Osteoblast (primary cell): ENCODE measurements around the gene MDM4. TPM values are rescaled to one million over a fixed set of nuclear protein-coding genes. Genes with fewer than 3 reads are reported as not detected.

ENCODE experiments used
- DNase-seq: peaks from one replicate; pipeline ENCODE4 v3.0.0; 2011; ENCODE audit warnings: low spot score, mixed read lengths; ENCODE audit not compliant: insufficient read length; ENCODE audit errors: missing footprints
- H2AFZ ChIP-seq: 2 replicates; pipeline ENCODE4 v1.6.0; 2011; ENCODE audit warnings: mild to moderate bottlenecking, low read length
- H3K27ac ChIP-seq: 2 replicates; pipeline ENCODE4 v1.5.1; 2011; ENCODE audit warnings: mild to moderate bottlenecking, low read depth, low read length, moderate library complexity
- H3K27me3 ChIP-seq: 2 replicates; pipeline ENCODE4 v1.6.0; 2012; ENCODE audit warnings: mild to moderate bottlenecking, control low read depth, inconsistent platforms, low read length, moderate library complexity; ENCODE audit not compliant: insufficient read depth
- H3K36me3 ChIP-seq: 2 replicates; pipeline ENCODE4 v1.5.1; 2011; ENCODE audit warnings: mild to moderate bottlenecking, low read length, control low read depth, moderate library complexity; ENCODE audit not compliant: insufficient read depth
- H3K4me1 ChIP-seq: 2 replicates; pipeline ENCODE4 v1.5.1; 2011; ENCODE audit warnings: mild to moderate bottlenecking, low read length, control low read depth, moderate library complexity; ENCODE audit not compliant: insufficient read depth
- H3K4me2 ChIP-seq: 2 replicates; pipeline ENCODE4 v1.6.0; 2011; ENCODE audit warnings: mild to moderate bottlenecking, low read length; ENCODE audit not compliant: insufficient read depth
- H3K4me3 ChIP-seq: fragments of 200-600 bp; sonication (generic); 3 replicates; pipeline ENCODE4 v1.5.1; 2012; ENCODE audit warnings: mild to moderate bottlenecking, low read length, inconsistent platforms; ENCODE audit not compliant: insufficient read depth
- H3K79me2 ChIP-seq: 2 replicates; pipeline ENCODE4 v1.6.0; 2012; ENCODE audit warnings: mild to moderate bottlenecking, low read length, control low read depth, inconsistent platforms; ENCODE audit not compliant: insufficient read depth
- H3K9me3 ChIP-seq: 2 replicates; pipeline ENCODE4 v1.5.1; 2011; ENCODE audit warnings: low read depth, low read length, control low read depth
- H4K20me1 ChIP-seq: 2 replicates; pipeline ENCODE4 v1.6.0; 2012; ENCODE audit warnings: mild to moderate bottlenecking, low read length, control low read depth; ENCODE audit not compliant: insufficient read depth
- CTCF ChIP-seq: IDR thresholded peaks from 2 replicates; pipeline ENCODE4 v1.5.1; 2011; ENCODE audit warnings: mild to moderate bottlenecking, low read depth, low read length, moderate library complexity; ENCODE audit errors: extremely low read depth
- total RNA-seq: library from RNA; depleted of rRNA; stranded (reverse); fragments of >200 nt; gene quantifications from 2 replicates; pipeline ENCODE4 v1.2.3, GENCODE V29; 2012

MDM4 gene
- total RNA-seq, 1 donor = 40.2 TPM

- Histone ChIP-seq H3K4me3 (no peak overlapping the region), H3K4me2 (no peak overlapping the region), H2AFZ (no peak overlapping the region), H3K9me3 (no peaks in the 10 kb centered on the region), H3K36me3 (peaks cover 93% of the 10 kb centered on the region), H4K20me1 (peaks cover 18% of the 10 kb centered on the region), H3K4me1 (peaks cover 6% of the 10 kb centered on the region), H3K79me2 (no peaks in the 10 kb centered on the region), H3K27me3 (no peaks in the 10 kb centered on the region), H3K27ac (no peak overlapping the region)
- DNase-seq = no peak
- no peak for TF ChIP-seq CTCF
These were observed 29.7 kb downstream of the MDM4 start for GRCh38 chr1:204545881-204546280.

DNA sequence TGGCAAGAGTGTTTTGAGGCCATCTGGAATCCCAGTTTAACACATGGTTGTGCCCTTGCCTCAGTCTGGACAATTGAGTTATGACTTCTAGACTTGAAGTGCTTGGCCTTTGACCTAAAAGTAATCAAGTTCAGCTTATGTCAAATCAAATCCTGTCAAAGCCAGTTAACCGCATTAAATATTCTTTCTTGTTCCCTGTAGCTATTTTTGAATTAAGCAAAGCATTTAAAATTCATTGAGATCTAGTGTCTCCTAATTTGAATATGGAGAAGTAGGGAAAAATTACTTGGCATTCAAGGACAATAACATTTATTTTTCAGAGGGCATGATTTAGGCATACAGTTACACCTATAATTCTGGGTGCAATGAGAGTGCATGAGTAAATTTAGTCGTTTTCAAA lies 32.1 kb downstream of the MDM4 start:
- H3K27me3 ChIP-seq = no peaks in the 10 kb centered on the region
- peaks cover 6% of the 10 kb centered on the region for H3K4me1 ChIP-seq
- no peak overlapping the region for H2AFZ ChIP-seq
- no peak for DNase-seq
- H3K4me3 ChIP-seq = no peak overlapping the region
- TF ChIP-seq CTCF = no peak
- peaks cover 80% of the 10 kb centered on the region for H3K36me3 ChIP-seq
- no peaks in the 10 kb centered on the region for H3K9me3 ChIP-seq
- H3K4me2 ChIP-seq = no peak overlapping the region
- H4K20me1 ChIP-seq = peaks cover 9% of the 10 kb centered on the region
- H3K79me2 ChIP-seq = no peaks in the 10 kb centered on the region
- H3K27ac ChIP-seq = no peak overlapping the region

DNA sequence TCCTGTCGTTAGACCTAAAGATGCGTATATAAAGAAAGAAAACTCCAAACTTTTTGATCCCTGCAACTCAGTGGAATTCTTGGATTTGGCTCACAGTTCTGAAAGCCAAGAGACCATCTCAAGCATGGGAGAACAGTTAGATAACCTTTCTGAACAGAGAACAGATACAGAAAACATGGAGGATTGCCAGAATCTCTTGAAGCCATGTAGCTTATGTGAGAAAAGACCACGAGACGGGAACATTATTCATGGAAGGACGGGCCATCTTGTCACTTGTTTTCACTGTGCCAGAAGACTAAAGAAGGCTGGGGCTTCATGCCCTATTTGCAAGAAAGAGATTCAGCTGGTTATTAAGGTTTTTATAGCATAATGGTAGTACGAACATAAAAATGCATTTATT lies 33.1 kb downstream of the MDM4 start:
- H3K4me1 ChIP-seq = peaks cover 6% of the 10 kb centered on the region
- no peak for TF ChIP-seq CTCF
- H2AFZ ChIP-seq = no peak overlapping the region
- no peak for DNase-seq
- H3K27ac ChIP-seq = no peak overlapping the region
- H3K27me3 ChIP-seq = no peaks in the 10 kb centered on the region
- no peak overlapping the region for H3K4me2 ChIP-seq
- H3K4me3 ChIP-seq = no peak overlapping the region
- peaks cover 74% of the 10 kb centered on the region for H3K36me3 ChIP-seq
- H3K79me2 ChIP-seq = no peaks in the 10 kb centered on the region
- H4K20me1 ChIP-seq = peaks cover 7% of the 10 kb centered on the region
- H3K9me3 ChIP-seq = no peaks in the 10 kb centered on the region

- H3K36me3 ChIP-seq = peaks cover 64% of the 10 kb centered on the region
- no peak overlapping the region for H3K27ac ChIP-seq
- H3K4me1 ChIP-seq = no peaks in the 10 kb centered on the region
- no peak overlapping the region for H2AFZ ChIP-seq
- H3K4me3 ChIP-seq = no peak overlapping the region
- no peak for TF ChIP-seq CTCF
- no peaks in the 10 kb centered on the region for H3K79me2 ChIP-seq
- H3K4me2 ChIP-seq = no peak overlapping the region
- H3K9me3 ChIP-seq = no peaks in the 10 kb centered on the region
- no peak for DNase-seq
- no peaks in the 10 kb centered on the region for H3K27me3 ChIP-seq
- peaks cover 7% of the 10 kb centered on the region for H4K20me1 ChIP-seq
These were observed 34.7 kb downstream of the MDM4 start for GRCh38 chr1:204550926-204551325.
